ENCODE results near the gene CENPE.

DNA sequence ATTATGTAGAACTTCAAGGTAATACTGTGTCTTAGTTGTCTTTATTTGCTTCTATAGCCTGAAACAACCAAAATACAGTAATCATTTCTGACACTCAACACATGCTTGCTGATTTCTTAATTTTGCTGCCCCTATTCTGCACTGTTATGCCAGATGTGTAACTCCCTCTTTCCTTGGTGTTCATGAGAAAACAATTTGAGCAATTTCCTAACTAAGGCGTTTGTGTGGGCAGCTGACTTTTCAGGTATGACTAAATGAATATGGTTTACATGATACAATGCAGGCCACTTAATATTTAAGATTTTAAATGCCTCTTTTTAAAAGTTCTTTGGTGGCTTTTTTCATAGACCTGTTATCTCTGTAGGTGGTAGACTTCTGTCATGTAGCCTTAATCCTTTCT is 46.1 kb upstream of the CENPE start:
- TF ChIP-seq EZH2 (IDR thresholded peaks at IDR 0.05; ENCODE audit: borderline replicate concordance, low read depth, low read length, poor library complexity, severe bottlenecking) (no peak), CTCF (conservative IDR thresholded peaks at IDR 0.05; ENCODE audit: low read depth, low read length) (no peak)

Measured in A673 (cell line).